PC-3 (cell line): ENCODE data around the gene IGSF22. TPM values are rescaled to one million over a fixed set of nuclear protein-coding genes. Genes with fewer than 3 reads are reported as not detected.

ENCODE experiments used
- ATAC-seq: fragments of 200-7000 bp; cut with Tn5 transposase; 2 replicates; pipeline ENCODE4 v1.9.1; 2020; ENCODE audit warnings: mild to moderate bottlenecking, moderate library complexity
- BruUV-seq: library from RNA; stranded (reverse); fragments of 400-500 nt; replicated peaks from 2 replicates; lab custom pipeline; 2021; lab: Mats Ljungman, UMichigan
- CTCF ChIA-PET: fragments of 300-600 bp; sonication (Branson Sonifier 250); formaldehyde crosslinking; loops from one replicate; lab custom pipeline; 2022; ENCODE audit warnings: antibody characterized with exemption; lab: Charles Lee
- POLR2A ChIA-PET: fragments of 300-600 bp; sonication (Branson Sonifier 250); formaldehyde crosslinking; loops from one replicate; lab custom pipeline; 2022; ENCODE audit warnings: antibody characterized with exemption; ENCODE audit not compliant: unreplicated experiment; lab: Charles Lee
- DNase-seq: peaks from one replicate; pipeline ENCODE4 v3.0.0-alpha.2; 2015
- H2AFZ ChIP-seq: fragments of 300-600 bp; sonication (generic); 2 replicates; pipeline ENCODE4 v1.6.0; 2016; ENCODE audit warnings: antibody characterized with exemption, low read length
- H3F3A ChIP-seq: fragments of 300-600 bp; sonication (generic); one replicate; pipeline ENCODE4 v1.6.0; 2017; ENCODE audit warnings: antibody characterized with exemption, low read length, control low read depth, mild to moderate bottlenecking; ENCODE audit not compliant: unreplicated experiment
- H3K27ac ChIP-seq: fragments of 300-600 bp; sonication (generic); 2 replicates; pipeline ENCODE4 v1.5.1; 2016; ENCODE audit warnings: mild to moderate bottlenecking, low read length
- H3K27me3 ChIP-seq: fragments of 300-600 bp; sonication (generic); 2 replicates; pipeline ENCODE4 v1.6.1; 2016; ENCODE audit warnings: low read length, mixed read lengths
- H3K36me3 ChIP-seq: fragments of 300-600 bp; sonication (generic); 2 replicates; pipeline ENCODE4 v1.6.1; 2016; ENCODE audit warnings: low read depth, mixed run types, low read length, mixed read lengths
- H3K4me1 ChIP-seq: fragments of 300-600 bp; sonication (generic); 2 replicates; pipeline ENCODE4 v1.5.1; 2016; ENCODE audit warnings: low read length; ENCODE audit not compliant: insufficient read depth
- H3K4me2 ChIP-seq: fragments of 300-600 bp; sonication (generic); 2 replicates; pipeline ENCODE4 v1.6.0; 2016; ENCODE audit warnings: low read length
- H3K4me3 ChIP-seq: fragments of 300-600 bp; sonication (generic); 2 replicates; pipeline ENCODE4 v1.5.1; 2016; ENCODE audit warnings: mild to moderate bottlenecking, low read length, mixed read lengths
- H3K79me2 ChIP-seq: fragments of 300-600 bp; sonication (generic); 2 replicates; pipeline ENCODE4 v1.6.1; 2017; ENCODE audit warnings: low read length, mixed read lengths
- H3K9ac ChIP-seq: fragments of 300-600 bp; sonication (generic); 2 replicates; pipeline ENCODE4 v1.6.0; 2016; ENCODE audit warnings: mild to moderate bottlenecking, low read length
- H3K9me2 ChIP-seq: fragments of 300-600 bp; sonication (generic); replicated peaks from 2 replicates; pipeline ENCODE4 v1.6.1; 2016; ENCODE audit warnings: mixed run types, low read length, mixed read lengths
- H3K9me3 ChIP-seq: fragments of 300-600 bp; sonication (generic); 2 replicates; pipeline ENCODE4 v1.6.1; 2016; ENCODE audit warnings: low read length, mixed read lengths
- H4K20me1 ChIP-seq: fragments of 300-600 bp; sonication (generic); 2 replicates; pipeline ENCODE4 v1.6.1; 2016; ENCODE audit warnings: low read length, mixed read lengths
- EZH2 ChIP-seq: fragments of 300-600 bp; sonication (generic); IDR thresholded peaks from one replicate; pipeline ENCODE4 v1.6.1; 2017; ENCODE audit warnings: antibody characterized with exemption, mild to moderate bottlenecking, low read length; ENCODE audit not compliant: unreplicated experiment
- EZH2phosphoT487 ChIP-seq: fragments of 300-600 bp; sonication (generic); IDR thresholded peaks from 2 replicates; pipeline ENCODE4 v1.6.1; 2018; ENCODE audit warnings: mild to moderate bottlenecking, antibody characterized with exemption, low read length, borderline replicate concordance
- intact Hi-C: fragments of 100-400 bp; cut with micrococcal nuclease; formaldehyde crosslinking; loops from 2 replicates; pipeline ENCODE4 v1.9.0; 2023
- total RNA-seq: library from RNA; depleted of rRNA; stranded (reverse); fragments of >200 nt; gene quantifications from 2 replicates; pipeline ENCODE4 v1.2.3, GENCODE V29; 2014
- TF ChIP-seq, protein P1 (sequence below): fragments of 300-600 bp; sonication (generic); conservative IDR thresholded peaks from 2 replicates; pipeline ENCODE4 v1.5.1; 2017; ENCODE audit warnings: antibody characterized with exemption, low read depth, mild to moderate bottlenecking, low read length

Gene IGSF22
- total RNA-seq, 1 experiment from 2014 or later, result not detected

- ChIA-PET POLR2A (no interaction called here), CTCF (no interaction called here)
- no peak for DNase-seq
- H3K27me3 ChIP-seq, result no peaks in the 10 kb centered on the region
- no peak overlapping the region for H3K4me3 ChIP-seq
- H4K20me1 ChIP-seq, result no peaks in the 10 kb centered on the region
- no peak overlapping the region for H3K9ac ChIP-seq
- no peaks in the 10 kb centered on the region for H3K9me2 ChIP-seq
- no TSS peak for BruUV-seq
- no peaks in the 10 kb centered on the region for H3K79me2 ChIP-seq
- ATAC-seq, result no peak
- no peaks in the 10 kb centered on the region for H3K36me3 ChIP-seq
- H3K9me3 ChIP-seq, result no peaks in the 10 kb centered on the region
- H3K27ac ChIP-seq, result no peak overlapping the region
- no peak overlapping the region for H3K4me2 ChIP-seq
- no peaks in the 10 kb centered on the region for H3F3A ChIP-seq
- TF ChIP-seq EZH2phosphoT487 (no peak), EZH2 (no peak)
- TF ChIP-seq, protein P1, sequence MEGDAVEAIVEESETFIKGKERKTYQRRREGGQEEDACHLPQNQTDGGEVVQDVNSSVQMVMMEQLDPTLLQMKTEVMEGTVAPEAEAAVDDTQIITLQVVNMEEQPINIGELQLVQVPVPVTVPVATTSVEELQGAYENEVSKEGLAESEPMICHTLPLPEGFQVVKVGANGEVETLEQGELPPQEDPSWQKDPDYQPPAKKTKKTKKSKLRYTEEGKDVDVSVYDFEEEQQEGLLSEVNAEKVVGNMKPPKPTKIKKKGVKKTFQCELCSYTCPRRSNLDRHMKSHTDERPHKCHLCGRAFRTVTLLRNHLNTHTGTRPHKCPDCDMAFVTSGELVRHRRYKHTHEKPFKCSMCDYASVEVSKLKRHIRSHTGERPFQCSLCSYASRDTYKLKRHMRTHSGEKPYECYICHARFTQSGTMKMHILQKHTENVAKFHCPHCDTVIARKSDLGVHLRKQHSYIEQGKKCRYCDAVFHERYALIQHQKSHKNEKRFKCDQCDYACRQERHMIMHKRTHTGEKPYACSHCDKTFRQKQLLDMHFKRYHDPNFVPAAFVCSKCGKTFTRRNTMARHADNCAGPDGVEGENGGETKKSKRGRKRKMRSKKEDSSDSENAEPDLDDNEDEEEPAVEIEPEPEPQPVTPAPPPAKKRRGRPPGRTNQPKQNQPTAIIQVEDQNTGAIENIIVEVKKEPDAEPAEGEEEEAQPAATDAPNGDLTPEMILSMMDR, result no peak
- no peak overlapping the region for H2AFZ ChIP-seq
- no peaks in the 10 kb centered on the region for H3K4me1 ChIP-seq
- intact Hi-C loops, result no loop called here
These were observed 44.6 kb upstream of the IGSF22 start for GRCh38 chr11:18770479-18771125.

DNA sequence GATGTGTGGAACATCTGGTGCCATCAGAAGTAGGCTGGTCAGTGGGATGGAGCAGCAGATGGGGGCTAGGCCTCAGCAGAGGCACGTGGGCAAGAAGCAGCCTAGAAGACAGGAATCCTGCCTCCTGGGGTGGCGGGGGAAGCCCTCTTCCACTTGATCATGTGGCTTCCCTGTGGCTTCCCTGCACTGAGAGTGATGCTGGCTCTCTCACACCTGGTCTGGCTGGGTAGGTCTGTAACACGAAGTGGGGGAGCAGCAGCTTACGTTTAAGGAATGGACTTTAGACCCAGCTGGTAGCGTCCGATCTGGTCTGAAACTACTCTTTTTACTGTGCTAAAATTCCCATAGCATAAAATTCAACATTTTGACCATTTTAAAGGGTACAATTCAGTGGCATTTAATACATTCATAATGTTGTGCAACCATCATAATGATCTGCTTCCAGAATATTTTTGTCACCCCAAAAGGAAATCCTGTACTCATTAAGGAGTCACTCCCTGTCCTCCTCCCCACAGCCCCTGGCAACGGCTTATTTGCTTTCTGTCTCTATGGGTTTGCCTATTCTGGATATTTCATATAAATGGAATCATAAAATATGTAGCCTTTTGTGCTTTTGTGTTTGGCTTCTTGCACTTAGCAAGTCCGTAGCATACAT lies 43.9 kb upstream of the IGSF22 start:
- Histone ChIP-seq H3K9ac (no peak overlapping the region), H3K27me3 (no peaks in the 10 kb centered on the region), H3K4me1 (no peaks in the 10 kb centered on the region), H3F3A (no peaks in the 10 kb centered on the region), H3K4me3 (no peak overlapping the region), H3K79me2 (no peaks in the 10 kb centered on the region), H3K4me2 (no peak overlapping the region), H4K20me1 (no peaks in the 10 kb centered on the region), H2AFZ (no peak overlapping the region), H3K27ac (no peak overlapping the region), H3K9me2 (no peaks in the 10 kb centered on the region), H3K36me3 (no peaks in the 10 kb centered on the region), H3K9me3 (no peaks in the 10 kb centered on the region)
- CTCF ChIA-PET, result no interaction called here
- BruUV-seq, result no TSS peak
- intact Hi-C loops, result no loop called here
- DNase-seq (no peak), ATAC-seq (no peak)
- no peak for TF ChIP-seq EZH2
- TF ChIP-seq, protein P1, result no peak
- TF ChIP-seq EZH2phosphoT487, result no peak
- POLR2A ChIA-PET, result no interaction called here

GRCh38 chr11:18768978-18769377 lies 43.0 kb upstream of the IGSF22 start:
- Histone ChIP-seq H2AFZ (no peak overlapping the region), H3F3A (peaks cover 3% of the 10 kb centered on the region), H3K27me3 (no peaks in the 10 kb centered on the region), H3K79me2 (no peaks in the 10 kb centered on the region), H3K9ac (no peak overlapping the region), H3K4me2 (no peak overlapping the region), H3K36me3 (no peaks in the 10 kb centered on the region), H3K4me3 (no peak overlapping the region), H4K20me1 (no peaks in the 10 kb centered on the region), H3K9me2 (no peaks in the 10 kb centered on the region), H3K27ac (no peak overlapping the region), H3K4me1 (peaks cover 6% of the 10 kb centered on the region), H3K9me3 (no peaks in the 10 kb centered on the region)
- ATAC-seq, result no peak
- CTCF ChIA-PET, result no interaction called here
- TF ChIP-seq EZH2phosphoT487 (no peak), EZH2 (no peak)
- TF ChIP-seq, protein P1, result no peak
- intact Hi-C loops, result no loop called here
- POLR2A ChIA-PET, result no interaction called here
- no peak for DNase-seq
- no TSS peak for BruUV-seq
